ENCODE data around the gene DENND6B.
A peak's percentile ranks its signal among the peaks of the same experiment; 100 is the strongest.

Gene DENND6B

GRCh38 chr22:50269573-50269969, 57.2 kb downstream of the DENND6B start:
- DNase-seq, result no peak

- no peak for DNase-seq
Measured at GRCh38 chr22:50268655-50269113, 58.1 kb downstream of the DENND6B start.

DNA sequence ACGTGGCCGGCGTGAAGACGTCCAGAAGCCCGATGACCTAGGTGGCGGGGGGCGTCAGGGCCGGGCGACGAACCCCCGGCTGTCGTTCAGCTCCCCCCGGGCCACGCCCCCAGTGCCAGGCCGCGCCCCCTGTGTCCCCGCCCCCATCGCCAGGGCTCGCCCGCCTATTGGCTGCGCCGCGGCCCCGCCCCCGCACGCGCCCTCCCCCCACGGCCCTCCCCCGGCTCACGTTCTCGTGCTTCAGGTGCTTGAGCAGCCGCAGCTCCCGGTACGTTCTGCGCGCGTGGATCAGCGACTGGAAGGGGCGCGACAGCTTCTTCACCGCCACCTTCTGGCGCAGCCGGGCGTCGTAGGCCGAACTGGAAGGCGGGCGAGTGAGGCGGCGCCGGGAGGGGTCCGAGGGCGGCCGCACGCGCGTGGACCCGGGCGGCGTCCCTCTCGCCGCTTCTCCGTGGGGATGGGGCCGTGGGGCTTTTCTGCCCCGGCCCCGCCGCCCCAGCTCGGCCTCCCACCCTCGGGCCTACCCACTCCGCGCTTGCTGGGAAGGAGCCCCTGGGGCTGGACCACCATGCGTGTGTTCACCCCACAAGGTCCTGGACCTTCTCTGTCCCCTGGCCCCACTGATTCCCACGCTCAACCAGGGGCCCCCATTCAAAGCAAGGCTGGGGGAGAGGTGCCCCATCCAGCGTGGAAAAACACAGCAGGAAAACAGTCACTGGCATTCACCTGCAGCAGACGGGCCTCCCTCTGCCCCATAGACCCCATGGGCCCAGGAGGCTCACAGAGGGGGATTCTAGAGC, 59.0 kb downstream of the DENND6B start:
- no peak for DNase-seq

DNA sequence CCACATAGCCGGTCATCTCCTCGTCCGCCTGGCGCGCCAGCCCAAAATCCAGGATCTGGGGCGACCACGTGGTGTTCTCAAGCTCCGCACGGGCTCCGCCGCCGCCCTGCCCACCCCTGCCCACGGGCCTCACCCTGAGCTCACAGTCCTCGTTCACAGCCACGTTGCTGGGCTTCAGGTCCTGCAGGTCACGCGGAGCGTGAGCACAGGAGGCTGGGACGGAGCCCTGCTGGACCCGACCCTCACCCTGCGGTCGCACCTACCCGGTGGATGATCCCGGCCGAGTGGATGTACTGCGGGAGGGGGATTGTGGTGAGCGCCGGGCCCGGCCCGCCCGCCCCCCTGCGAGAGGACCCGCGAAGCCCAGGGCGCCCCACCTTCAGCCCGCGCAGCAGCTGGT, 59.8 kb downstream of the DENND6B start:
- no peak for DNase-seq

DNA sequence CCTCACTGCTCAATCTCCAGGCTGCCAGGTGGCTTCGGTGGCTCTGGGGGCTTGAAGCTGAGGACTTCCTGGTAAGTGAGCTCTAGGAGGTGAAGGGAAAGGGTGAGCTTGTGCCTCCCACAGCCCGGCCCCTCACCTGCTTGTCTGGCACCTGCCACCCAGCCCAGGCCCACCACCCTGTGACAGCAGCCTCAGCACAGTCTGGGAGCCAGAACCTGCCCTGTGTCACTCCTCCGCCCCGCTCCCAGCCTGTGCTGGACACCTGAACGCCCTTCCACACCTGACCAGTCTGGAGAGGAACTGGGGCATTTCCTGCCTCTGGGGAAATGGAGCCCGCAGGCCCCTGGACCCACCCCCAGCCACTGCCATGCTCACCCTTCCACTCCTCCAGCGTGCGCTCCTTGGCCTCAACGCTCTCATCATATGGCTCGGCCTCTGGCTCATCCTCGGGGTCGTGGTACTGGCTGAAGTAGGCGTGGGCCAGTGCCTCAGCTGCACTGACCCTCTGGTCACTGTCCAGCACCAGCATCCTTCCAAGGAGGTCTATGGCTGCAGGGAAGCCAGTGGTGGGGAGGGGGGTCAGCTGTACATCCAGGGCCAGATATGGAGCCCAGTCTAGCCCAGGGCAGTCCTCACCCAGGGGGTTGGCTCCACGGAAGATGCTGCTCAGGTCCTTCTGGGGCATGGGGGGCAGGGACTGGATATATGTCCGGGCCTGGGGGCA, 61.7 kb downstream of the DENND6B start:
- DNase-seq, result no peak

DNA sequence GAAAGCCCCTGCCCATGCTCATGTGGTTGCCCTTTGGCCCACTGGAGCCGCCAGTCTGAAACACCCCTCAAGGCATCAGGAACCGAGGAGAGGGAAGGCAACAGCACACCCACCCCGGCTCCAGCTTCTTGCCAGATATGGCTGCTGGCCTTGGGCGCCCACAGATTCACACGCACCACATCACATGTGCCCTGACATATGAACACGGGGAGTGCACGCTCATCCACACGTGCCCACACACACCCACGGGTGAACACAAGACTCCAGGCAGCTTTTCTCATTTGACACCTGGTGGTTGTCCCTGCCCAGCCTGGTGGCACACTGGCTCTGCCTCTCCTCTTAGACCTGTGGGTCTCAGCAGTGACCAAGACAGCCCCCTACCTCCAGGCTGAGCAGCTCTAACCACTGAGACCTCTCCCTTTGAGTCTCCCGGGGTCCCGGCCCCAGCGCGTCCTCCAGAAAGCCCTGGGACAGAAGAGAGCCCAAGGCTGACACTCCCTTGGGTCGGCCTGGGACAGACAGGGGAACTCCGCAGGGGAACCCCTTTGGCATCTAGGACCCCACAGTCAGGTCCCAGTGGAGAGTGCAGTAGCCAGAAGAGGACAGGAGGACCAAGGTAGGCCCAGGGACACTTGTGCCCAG, 62.6 kb downstream of the DENND6B start:
- DNase-seq, result no peak

DNA sequence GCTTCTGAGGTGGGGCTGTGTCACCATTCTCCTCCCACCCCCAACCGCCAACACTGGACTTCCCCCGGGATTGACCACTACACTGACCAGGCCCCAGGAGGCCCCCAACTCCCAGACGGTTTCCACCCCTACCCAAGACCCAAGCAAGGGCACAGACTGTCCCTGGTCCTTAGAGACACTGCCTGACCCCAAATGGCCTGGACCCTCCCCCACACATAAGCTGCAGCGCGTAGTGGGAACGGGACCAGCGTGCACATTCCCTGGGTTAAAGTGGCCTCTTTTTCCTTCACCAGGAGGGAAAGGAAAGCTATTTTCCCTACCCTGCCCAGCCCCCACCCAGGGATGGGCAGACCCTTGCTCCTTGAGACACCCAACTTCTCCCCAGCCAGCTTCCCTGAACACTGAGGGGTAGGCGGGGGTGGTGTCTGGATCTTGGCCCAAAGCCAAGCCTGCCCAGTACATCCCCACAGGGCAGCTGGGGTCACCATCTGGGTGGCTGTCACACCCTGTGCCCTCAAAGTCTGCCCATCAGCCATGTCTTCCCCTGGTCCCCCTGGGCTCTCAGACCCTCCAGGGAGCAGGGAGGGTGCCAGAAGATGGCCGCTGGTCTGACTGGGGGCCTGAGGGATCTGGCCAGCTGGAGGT, 63.7 kb downstream of the DENND6B start:
- DNase-seq, result no peak

GRCh38 chr22:50262460-50262911, 64.3 kb downstream of the DENND6B start:
- no peak for DNase-seq

GRCh38 chr22:50261615-50262459, 65.0 kb downstream of the DENND6B start, which contains the start of gene MAPK12:
Gene MAPK12 (minus strand): TSS chr22:50261683. CDS start chr22:50261509, 174 bp downstream.
- peak; percentile 47 to 68 for DNase-seq

GRCh38 chr22:50260801-50261614, 65.8 kb downstream of the DENND6B start:
- peak in 1 of 2 experiments; percentile 52 for DNase-seq

DNA sequence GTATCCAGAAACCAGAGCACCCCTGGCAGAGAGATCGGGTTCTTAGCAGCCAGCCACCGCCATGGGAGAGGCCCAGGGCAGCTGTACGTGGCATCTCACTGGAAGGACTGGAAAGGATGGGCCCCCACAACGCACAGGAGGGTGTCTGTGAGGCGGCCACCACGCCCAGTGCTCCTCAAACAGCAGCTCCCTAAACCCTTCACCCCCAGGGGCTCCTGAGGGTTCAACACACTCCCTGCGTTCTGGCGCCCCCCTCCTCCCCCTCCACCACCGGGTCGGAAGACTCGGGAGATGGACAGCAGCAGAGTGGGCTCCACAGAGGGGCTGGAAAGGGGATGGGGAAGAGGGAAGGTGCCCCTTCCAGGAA, 66.4 kb downstream of the DENND6B start:
- no peak for DNase-seq

DNA sequence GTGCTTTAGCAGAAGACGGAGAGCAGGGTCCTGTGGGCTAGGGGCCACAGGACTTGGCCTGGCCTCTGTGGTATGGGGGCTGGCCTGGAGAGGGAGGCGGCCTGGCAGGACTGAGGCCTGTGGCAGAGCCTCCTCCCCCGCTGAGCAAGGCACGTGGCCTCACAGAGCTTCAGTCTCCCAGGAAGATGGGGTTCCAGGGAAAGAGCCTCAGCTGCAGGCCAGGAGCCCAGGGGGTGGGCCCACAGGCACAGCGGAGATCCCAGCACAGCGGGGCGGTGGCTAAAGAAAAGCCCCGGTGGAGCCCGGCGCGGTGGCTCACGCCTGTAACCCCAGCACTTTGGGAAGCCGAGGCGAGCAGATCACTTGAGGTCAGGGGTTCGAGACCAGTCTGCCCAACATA, 67.5 kb downstream of the DENND6B start:
- DNase-seq, result no peak
